Upper lobe of left lung (tissue), 6 donors: ENCODE results near the gene SLC35F3. TPM values are rescaled to one million over a fixed set of nuclear protein-coding genes. Genes with fewer than 3 reads are reported as not detected.

ENCODE experiments used
- ATAC-seq, 2 donors: fragments of 200-7000 bp; cut with Tn5 transposase; one replicate each; pipeline ENCODE4 v1.9.1; 2022; ENCODE audit warnings: mild to moderate bottlenecking in 2 of 2, moderate library complexity in 2 of 2; ENCODE audit not compliant: low FRiP score in 2 of 2
- DNase-seq, 2 donors: peaks; one replicate each; pipeline ENCODE4 v3.0.0-alpha.2; 2019 to 2020
- H3K27ac ChIP-seq, 4 donors: fragments of 200-600 bp; sonication (generic); one replicate each; pipeline ENCODE4 v1.5.1; 2016 to 2019
- H3K27me3 ChIP-seq, 4 donors: fragments of 200-600 bp; sonication (generic); one replicate each; pipeline ENCODE4 v1.5.1; 2017 to 2019
- H3K36me3 ChIP-seq, 4 donors: fragments of 200-600 bp; sonication (generic); one replicate each; pipeline ENCODE4 v1.5.1; 2016 to 2019
- H3K4me1 ChIP-seq, 4 donors: fragments of 200-600 bp; sonication (generic); one replicate each; pipeline ENCODE4 v1.5.1; 2018 to 2019
- H3K4me3 ChIP-seq, 4 donors: fragments of 200-600 bp; sonication (generic); one replicate each; pipeline ENCODE4 v1.5.1; 2017 to 2019; ENCODE audit warnings: mild to moderate bottlenecking in 2 of 4, moderate library complexity in 1 of 4
- H3K9me3 ChIP-seq, 4 donors: fragments of 200-600 bp; sonication (generic); one replicate each; pipeline ENCODE4 v1.5.1; 2018 to 2019
- CTCF ChIP-seq, 6 experiments: fragments of 450-650 bp in 4 of 6; fragments of 200-600 bp in 2 of 6; sonication (generic) in 2 of 6; IDR thresholded peaks; one replicate each; pipeline ENCODE4 v1.5.1; 2016 to 2019; ENCODE audit warnings: antibody characterized with exemption in 6 of 6
- EP300 ChIP-seq, 4 donors: sonication (generic); formaldehyde crosslinking; IDR thresholded peaks; one replicate each; pipeline ENCODE4 v1.5.1; 2017; ENCODE audit warnings: antibody characterized with exemption in 4 of 4, control low read depth in 2 of 4
- POLR2A ChIP-seq, 4 donors: fragments of 450-650 bp; IDR thresholded peaks; one replicate each; pipeline ENCODE4 v1.5.1; 2016 to 2017; ENCODE audit warnings: antibody characterized with exemption in 4 of 4, mild to moderate bottlenecking in 2 of 4
- POLR2AphosphoS5 ChIP-seq, 2 donors: sonication (generic); formaldehyde crosslinking; IDR thresholded peaks; one replicate each; pipeline ENCODE4 v1.5.1; 2017; ENCODE audit warnings: antibody characterized with exemption in 2 of 2
- WGBS, 2 donors: methylation state at CpG; one replicate each; pipeline ENCODE4 v1.1.5; 2017 to 2018; 5-methylcytosine and 5-hydroxymethylcytosine counted together
- total RNA-seq, 6 donors: library from RNA; depleted of rRNA in 4 of 6; stranded (reverse); fragments of >200 nt in 4 of 6; gene quantifications; one replicate each; pipeline versions ENCODE4 v1.1.0 to v1.2.1, GENCODE V29; 2016 to 2021
- donor health status: DM: no; HTN: no; CAD: no; lungs with moderate emphysema.
- donor health status: DM: no; HTN: yes; CAD: no; lungs with severe emphysema.

Gene SLC35F3
- total RNA-seq, 6 donors from 2014 or later = 0.30 to 1.7 (median 0.40) TPM; not detected in 1

- H3K27ac ChIP-seq = no peak overlapping the region
- no peaks in the 10 kb centered on the region for H3K36me3 ChIP-seq
- WGBS, 2 donors = 64 to 65% methylated on average over 5 of the region's 5 CpGs
- ATAC-seq (no peak), DNase-seq (no peak)
- no peak overlapping the region for H3K4me3 ChIP-seq
- H3K4me1 ChIP-seq = no peaks in the 10 kb centered on the region
- H3K9me3 ChIP-seq = no peaks in the 10 kb centered on the region
- no peaks in the 10 kb centered on the region for H3K27me3 ChIP-seq
- TF ChIP-seq EP300 (IDR thresholded peaks at IDR 0.05) = no peak
- no peak for TF ChIP-seq POLR2AphosphoS5 (IDR thresholded peaks at IDR 0.05)
- no peak for TF ChIP-seq POLR2A (IDR thresholded peaks at IDR 0.05)
- no peak for TF ChIP-seq CTCF (IDR thresholded peaks at IDR 0.05)
Measured at GRCh38 chr1:234000557-234001041, 96.1 kb downstream of the SLC35F3 start.

- no peaks in the 10 kb centered on the region for H3K9me3 ChIP-seq
- no peak for TF ChIP-seq POLR2AphosphoS5 (IDR thresholded peaks at IDR 0.05)
- no peak for TF ChIP-seq EP300 (IDR thresholded peaks at IDR 0.05)
- no peak for TF ChIP-seq POLR2A (IDR thresholded peaks at IDR 0.05)
- TF ChIP-seq CTCF (IDR thresholded peaks at IDR 0.05) = no peak
Measured at GRCh38 chr1:234001817-234002216, 97.3 kb downstream of the SLC35F3 start.

GRCh38 chr1:234004591-234004990, 100.1 kb downstream of the SLC35F3 start:
- Histone ChIP-seq H3K27me3 (no peaks in the 10 kb centered on the region), H3K36me3 (no peaks in the 10 kb centered on the region), H3K27ac (no peak overlapping the region), H3K4me1 (no peaks in the 10 kb centered on the region), H3K9me3 (peaks cover 0 to 4% (median 0%) of the 10 kb centered on the region in 4 donors), H3K4me3 (no peak overlapping the region)
- TF ChIP-seq POLR2A (IDR thresholded peaks at IDR 0.05) = no peak
- no peak for TF ChIP-seq CTCF (IDR thresholded peaks at IDR 0.05)
- no peak for TF ChIP-seq POLR2AphosphoS5 (IDR thresholded peaks at IDR 0.05)
- TF ChIP-seq EP300 (IDR thresholded peaks at IDR 0.05) = no peak
- ATAC-seq (no peak), DNase-seq (no peak)

More at GRCh38 chr1:234001817-234002216, 97.3 kb downstream of the SLC35F3 start:
- H3K27ac ChIP-seq = no peak overlapping the region
- no peaks in the 10 kb centered on the region for H3K36me3 ChIP-seq
- no peaks in the 10 kb centered on the region for H3K27me3 ChIP-seq
- no peak for ATAC-seq
- H3K4me1 ChIP-seq = no peaks in the 10 kb centered on the region
- no peak overlapping the region for H3K4me3 ChIP-seq
- DNase-seq = no peak

- no peak overlapping the region for H3K4me3 ChIP-seq
- no peaks in the 10 kb centered on the region for H3K4me1 ChIP-seq
- no peaks in the 10 kb centered on the region for H3K36me3 ChIP-seq
- peaks cover 0 to 9% (median 0%) of the 10 kb centered on the region in 4 donors for H3K9me3 ChIP-seq
- ATAC-seq = no peak
- TF ChIP-seq POLR2AphosphoS5 (IDR thresholded peaks at IDR 0.05) (no peak), CTCF (IDR thresholded peaks at IDR 0.05) (no peak), EP300 (IDR thresholded peaks at IDR 0.05) (no peak), POLR2A (IDR thresholded peaks at IDR 0.05) (no peak)
- DNase-seq = no peak
- 86 to 87% methylated on average over 1 of the region's 1 CpG for WGBS, 2 donors
- no peak overlapping the region for H3K27ac ChIP-seq
- no peaks in the 10 kb centered on the region for H3K27me3 ChIP-seq
Measured at GRCh38 chr1:234007684-234008083, 103.2 kb downstream of the SLC35F3 start.

- DNase-seq (no peak), ATAC-seq (no peak)
- H3K4me1 ChIP-seq = no peaks in the 10 kb centered on the region
- H3K9me3 ChIP-seq = peaks cover 0 to 9% (median 0%) of the 10 kb centered on the region in 4 donors
- H3K36me3 ChIP-seq = no peaks in the 10 kb centered on the region
- H3K27me3 ChIP-seq = no peaks in the 10 kb centered on the region
- TF ChIP-seq EP300 (IDR thresholded peaks at IDR 0.05) = no peak
- no peak for TF ChIP-seq POLR2AphosphoS5 (IDR thresholded peaks at IDR 0.05)
- no peak for TF ChIP-seq CTCF (IDR thresholded peaks at IDR 0.05)
- TF ChIP-seq POLR2A (IDR thresholded peaks at IDR 0.05) = no peak
- H3K27ac ChIP-seq = no peak overlapping the region
- no peak overlapping the region for H3K4me3 ChIP-seq
Measured at GRCh38 chr1:234008591-234008990, 104.1 kb downstream of the SLC35F3 start.
